ENCODE data around the gene IZUMO1.

GRCh38 chr19:48734625-48735024, 12.1 kb downstream of the IZUMO1 start:
- no peak for TF ChIP-seq CTCF (IDR thresholded peaks at IDR 0.05)
- TF ChIP-seq POLR2A (IDR thresholded peaks at IDR 0.05): no peak

All from uterus (tissue), 2 donors.